Measurements from ENCODE around the gene CLEC6A. TPM values are rescaled to one million over a fixed set of nuclear protein-coding genes. Genes with fewer than 3 reads are reported as not detected.

The CLEC6A gene
- total RNA-seq, 2 donors from 2014 or later: not detected

- no peak within 1 kb of the TSS for H3K27ac ChIP-seq
- no peak for DNase-seq (ENCODE audit: low spot score)
- intact Hi-C loops (cut with DNase I): no loop called here
- H3K4me3 ChIP-seq: no peak within 1 kb of the TSS
- H3K4me1 ChIP-seq (replicated peaks): no peaks in the 10 kb centered on the region
- no peaks in the 10 kb centered on the region for H3K27me3 ChIP-seq (replicated peaks; ENCODE audit: insufficient read depth)
- 82% methylated on average over 4 of the region's 4 CpGs for WGBS
- TF ChIP-seq POLR2AphosphoS5 (IDR thresholded peaks at IDR 0.05) (no peak), POLR2A (IDR thresholded peaks at IDR 0.05) (no peak), CTCF (IDR thresholded peaks at IDR 0.05) (no peak)
- H3K9me3 ChIP-seq: no peaks in the 10 kb centered on the region
- no peaks in the 10 kb centered on the region for H3K36me3 ChIP-seq
These were observed 57.5 kb downstream of the CLEC6A start, which contains the start of gene CLEC4D for GRCh38 chr12:8513256-8513655. Gene CLEC4D (plus strand): TSS chr12:8513503. CDS start chr12:8513733, 230 bp downstream.

- intact Hi-C loops (cut with DNase I): no loop called here
- no peak overlapping the region for H3K27ac ChIP-seq
These were observed 62.2 kb downstream of the CLEC6A start for GRCh38 chr12:8517971-8518370.

GRCh38 chr12:8519171-8519570, 63.4 kb downstream of the CLEC6A start:
- no peak for TF ChIP-seq CTCF (IDR thresholded peaks at IDR 0.05)
- TF ChIP-seq POLR2A (IDR thresholded peaks at IDR 0.05): no peak
- no peak for TF ChIP-seq POLR2AphosphoS5 (IDR thresholded peaks at IDR 0.05)
- H3K9me3 ChIP-seq: no peaks in the 10 kb centered on the region
- H3K27me3 ChIP-seq (replicated peaks; ENCODE audit: insufficient read depth): no peaks in the 10 kb centered on the region
- no peaks in the 10 kb centered on the region for H3K4me1 ChIP-seq (replicated peaks)
- intact Hi-C loops (cut with DNase I): no loop called here
- DNase-seq (ENCODE audit: low spot score): no peak
- no peak overlapping the region for H3K4me3 ChIP-seq
- WGBS: 70% methylated on average over 4 of the region's 4 CpGs
- no peaks in the 10 kb centered on the region for H3K36me3 ChIP-seq
- no peak overlapping the region for H3K27ac ChIP-seq

More at GRCh38 chr12:8517971-8518370, 62.2 kb downstream of the CLEC6A start:
- H3K27me3 ChIP-seq (replicated peaks; ENCODE audit: insufficient read depth): no peaks in the 10 kb centered on the region
- H3K4me1 ChIP-seq (replicated peaks): no peaks in the 10 kb centered on the region
- no peaks in the 10 kb centered on the region for H3K36me3 ChIP-seq
- H3K9me3 ChIP-seq: no peaks in the 10 kb centered on the region
- no peak overlapping the region for H3K4me3 ChIP-seq
- TF ChIP-seq POLR2AphosphoS5 (IDR thresholded peaks at IDR 0.05) (no peak), POLR2A (IDR thresholded peaks at IDR 0.05) (no peak), CTCF (IDR thresholded peaks at IDR 0.05) (no peak)
- 75% methylated on average over 2 of the region's 2 CpGs for WGBS
- no peak for DNase-seq (ENCODE audit: low spot score)

- Histone ChIP-seq H3K4me3 (no peak overlapping the region), H3K27me3 (replicated peaks; ENCODE audit: insufficient read depth) (no peaks in the 10 kb centered on the region), H3K9me3 (no peaks in the 10 kb centered on the region), H3K36me3 (no peaks in the 10 kb centered on the region), H3K27ac (no peak overlapping the region), H3K4me1 (replicated peaks) (no peaks in the 10 kb centered on the region)
- no peak for TF ChIP-seq CTCF (IDR thresholded peaks at IDR 0.05)
- no peak for TF ChIP-seq POLR2A (IDR thresholded peaks at IDR 0.05)
- TF ChIP-seq POLR2AphosphoS5 (IDR thresholded peaks at IDR 0.05): no peak
- 74% methylated on average over 29 of the region's 30 CpGs for WGBS
- no peak for DNase-seq (ENCODE audit: low spot score)
- intact Hi-C loops (cut with DNase I): no loop called here
These were observed 71.7 kb downstream of the CLEC6A start for GRCh38 chr12:8527250-8528130.

Small RNAs within 50 kb of the gene (small RNA-seq; reads per million reads assigned to genes)
- 0 reads per million in 2 donors for gene RNU6-275P

Other genes with a start within 250 kb of the CLEC6A start
- under 1 TPM; 0.18 to 0.68 TPM for gene FAM90A1, start 228.3 kb upstream of the CLEC6A start, total RNA-seq
- 1 to 10 TPM in 1 of 2 donors, not detected in 1; 1.5 TPM for gene CLEC4D, start 57.5 kb downstream of the CLEC6A start, total RNA-seq
- gene CLEC4E, start 84.9 kb downstream of the CLEC6A start, total RNA-seq: 1 to 10 TPM in 1 of 2 donors, under 1 TPM in 1; 0.73 to 3.0 TPM
- gene AICDA, start 156.9 kb downstream of the CLEC6A start, total RNA-seq: 1 to 10 TPM in 1 of 2 donors, not detected in 1; 4.3 TPM
- 10 to 100 TPM in 1 of 2 donors, 1 to 10 TPM in 1; 2.8 to 13.4 TPM for gene MFAP5, start 206.9 kb downstream of the CLEC6A start, total RNA-seq
- gene RIMKLB, start 242.0 kb downstream of the CLEC6A start, total RNA-seq: 10 to 100 TPM; 14.4 to 72.4 TPM

Measured in prostate gland (tissue), 2 donors.